ENCODE results near the gene MRPL58.

- TF ChIP-seq CTCF (IDR thresholded peaks at IDR 0.05 in 4 of 5, conservative IDR thresholded peaks at IDR 0.05 in 1 of 5) (no peak), POLR2A (IDR thresholded peaks at IDR 0.05) (no peak)
These were observed 26.8 kb downstream of the MRPL58 start for GRCh38 chr17:75039238-75039637.

All from gastrocnemius medialis (tissue), 4 donors.